Bronchial epithelial cell (primary cell): ENCODE measurements around the gene TXLNB. TPM values are rescaled to one million over a fixed set of nuclear protein-coding genes. Genes with fewer than 3 reads are reported as not detected.

ENCODE experiments used
- DNase-seq: peaks from one replicate; pipeline ENCODE4 v3.0.0-alpha.2; 2010; ENCODE audit warnings: low read depth
- FAIRE-seq: peaks from 2 replicates; lab custom pipeline; 2011; peaks lifted over from hg19 to GRCh38; lab: Jason Lieb, UNC
- H3K27me3 ChIP-seq: 2 replicates; pipeline ENCODE4 v1.5.1; 2011; ENCODE audit warnings: low read length; ENCODE audit not compliant: control insufficient read depth, insufficient read depth
- H3K36me3 ChIP-seq: 2 replicates; pipeline ENCODE4 v1.5.1; 2011; ENCODE audit warnings: low read length; ENCODE audit not compliant: control insufficient read depth, insufficient read depth
- H3K4me3 ChIP-seq: 2 replicates; pipeline ENCODE4 v1.5.1; 2011; ENCODE audit warnings: mild to moderate bottlenecking, low read depth, low read length, control low read depth
- total RNA-seq: library from RNA; depleted of rRNA; stranded (reverse); fragments of >200 nt; gene quantifications from 2 replicates; pipeline ENCODE4 v1.2.1, GENCODE V29; 2014
- TF ChIP-seq, protein P1 (sequence below): IDR thresholded peaks from 2 replicates; pipeline ENCODE4 v1.5.1; 2011; ENCODE audit warnings: mild to moderate bottlenecking, moderate library complexity, low read length, control low read depth, inconsistent platforms; ENCODE audit not compliant: insufficient read depth, severe bottlenecking

Gene TXLNB
- under 0.01 TPM in 1 of 2 replicates, not detected in the other for total RNA-seq

DNA sequence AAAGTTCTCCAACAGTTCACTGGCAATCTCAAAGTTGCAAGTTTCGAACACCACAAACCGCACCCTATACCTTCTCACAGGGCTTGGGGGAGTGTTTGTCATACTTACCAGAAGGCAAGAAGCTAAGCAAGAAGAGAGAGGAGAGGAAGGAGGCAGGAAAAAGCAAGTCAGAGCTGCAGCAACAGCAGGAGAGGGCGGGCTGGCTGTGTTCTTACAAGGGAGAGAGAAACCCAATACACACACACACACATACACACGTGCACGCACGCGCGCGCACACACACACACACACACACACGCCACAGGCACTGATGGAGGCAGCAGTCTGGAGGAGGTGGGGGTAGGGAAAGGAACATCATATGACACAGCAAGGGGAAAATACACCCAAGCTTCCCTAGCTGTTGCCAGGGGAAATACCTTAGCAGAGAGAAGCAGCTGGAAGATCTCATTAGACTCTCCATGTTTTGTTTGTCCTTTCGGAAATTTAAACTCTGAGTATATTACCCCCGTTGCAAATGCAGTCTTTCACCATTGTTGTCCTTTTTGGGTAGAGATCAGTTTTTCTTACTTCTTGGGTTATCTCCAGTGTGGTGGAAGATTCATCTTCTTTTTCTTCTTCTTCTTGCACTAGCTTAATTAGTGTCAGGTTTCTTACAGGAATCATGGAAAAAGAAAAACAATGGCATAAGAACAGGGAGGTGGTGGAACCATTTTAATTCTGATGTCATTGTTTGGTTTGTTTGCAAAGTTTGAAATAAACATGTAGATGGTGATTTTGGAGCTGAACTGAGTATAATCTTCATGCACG, at the start of gene TXLNB:
Gene TXLNB (minus strand): TSS at position 186 of the 807 bp plus-strand sequence. CDS start 3,099 bp downstream, outside the sequence.
- Histone ChIP-seq H3K4me3 (no peak within 1 kb of the TSS), H3K27me3 (no peaks in the 10 kb centered on the region), H3K36me3 (no peaks in the 10 kb centered on the region)
- peak; percentile 28 for FAIRE-seq
- TF ChIP-seq, protein P1, sequence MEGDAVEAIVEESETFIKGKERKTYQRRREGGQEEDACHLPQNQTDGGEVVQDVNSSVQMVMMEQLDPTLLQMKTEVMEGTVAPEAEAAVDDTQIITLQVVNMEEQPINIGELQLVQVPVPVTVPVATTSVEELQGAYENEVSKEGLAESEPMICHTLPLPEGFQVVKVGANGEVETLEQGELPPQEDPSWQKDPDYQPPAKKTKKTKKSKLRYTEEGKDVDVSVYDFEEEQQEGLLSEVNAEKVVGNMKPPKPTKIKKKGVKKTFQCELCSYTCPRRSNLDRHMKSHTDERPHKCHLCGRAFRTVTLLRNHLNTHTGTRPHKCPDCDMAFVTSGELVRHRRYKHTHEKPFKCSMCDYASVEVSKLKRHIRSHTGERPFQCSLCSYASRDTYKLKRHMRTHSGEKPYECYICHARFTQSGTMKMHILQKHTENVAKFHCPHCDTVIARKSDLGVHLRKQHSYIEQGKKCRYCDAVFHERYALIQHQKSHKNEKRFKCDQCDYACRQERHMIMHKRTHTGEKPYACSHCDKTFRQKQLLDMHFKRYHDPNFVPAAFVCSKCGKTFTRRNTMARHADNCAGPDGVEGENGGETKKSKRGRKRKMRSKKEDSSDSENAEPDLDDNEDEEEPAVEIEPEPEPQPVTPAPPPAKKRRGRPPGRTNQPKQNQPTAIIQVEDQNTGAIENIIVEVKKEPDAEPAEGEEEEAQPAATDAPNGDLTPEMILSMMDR = no peak
- DNase-seq = peak; percentile 61

DNA sequence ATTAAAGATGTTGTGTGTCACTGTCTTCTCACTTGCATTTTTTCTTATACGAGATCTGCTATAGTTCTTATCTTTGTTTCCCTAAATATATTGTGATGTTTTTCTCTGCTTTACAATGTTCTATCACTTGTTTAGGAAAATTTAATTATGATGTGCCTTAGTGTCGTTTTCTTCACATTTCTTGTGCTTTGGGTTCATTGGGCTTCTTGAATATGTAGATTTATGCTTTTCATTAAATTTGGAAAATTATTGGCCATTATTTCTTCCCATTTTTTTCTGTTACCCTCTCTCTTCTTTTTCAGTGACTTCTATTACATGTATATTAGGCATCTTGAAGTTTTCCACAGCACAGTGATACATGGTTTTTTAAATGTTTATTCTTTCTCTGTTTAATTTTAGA, 49.3 kb upstream of the TXLNB start:
- DNase-seq (no peak), FAIRE-seq (no peak)
- TF ChIP-seq, protein P1 = no peak
- no peak overlapping the region for H3K4me3 ChIP-seq
- no peaks in the 10 kb centered on the region for H3K36me3 ChIP-seq
- no peaks in the 10 kb centered on the region for H3K27me3 ChIP-seq

DNA sequence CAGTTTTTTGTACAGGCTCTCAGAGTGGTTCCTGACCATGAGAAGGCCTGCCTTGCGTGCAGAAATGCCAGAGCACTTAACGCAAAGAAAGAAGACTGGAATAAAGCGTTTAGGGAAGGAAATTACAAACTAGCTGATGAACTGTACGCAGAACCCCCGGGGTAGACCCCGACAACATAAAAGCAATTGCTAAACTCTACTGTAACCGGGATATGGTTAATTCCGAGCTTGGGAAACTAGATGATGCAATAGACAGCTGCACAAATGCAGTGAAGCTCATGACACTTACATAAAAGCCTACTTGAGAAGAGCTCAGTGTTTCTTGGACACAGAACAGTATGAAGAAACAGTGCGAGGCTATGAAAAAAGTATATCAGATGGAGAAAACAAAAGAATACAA, 47.0 kb upstream of the TXLNB start:
- FAIRE-seq (no peak), DNase-seq (no peak)
- Histone ChIP-seq H3K36me3 (no peaks in the 10 kb centered on the region), H3K27me3 (no peaks in the 10 kb centered on the region), H3K4me3 (no peak overlapping the region)
- TF ChIP-seq, protein P1 = no peak

DNA sequence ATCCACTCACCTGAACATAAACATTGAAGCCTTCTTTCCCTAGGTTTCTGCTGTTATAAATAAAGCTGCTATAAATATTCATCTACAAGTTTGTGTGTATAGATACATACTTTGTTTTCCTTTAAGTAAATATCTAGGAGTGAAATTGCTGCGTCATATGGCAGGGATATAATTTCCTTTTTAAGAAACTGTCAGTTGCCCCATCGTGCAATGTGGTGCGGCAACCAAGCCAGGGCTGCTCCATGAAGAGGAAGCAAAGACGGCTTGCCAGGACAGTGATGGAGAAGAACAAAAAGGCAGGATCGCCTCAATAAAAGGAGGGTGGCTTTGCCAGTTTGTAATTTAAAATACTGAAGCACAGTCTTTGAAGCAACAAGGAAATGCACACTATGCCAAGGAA, 46.0 kb upstream of the TXLNB start:
- Histone ChIP-seq H3K4me3 (no peak overlapping the region), H3K27me3 (no peaks in the 10 kb centered on the region), H3K36me3 (no peaks in the 10 kb centered on the region)
- DNase-seq = peak; percentile 10
- TF ChIP-seq, protein P1 = no peak
- FAIRE-seq = no peak

DNA sequence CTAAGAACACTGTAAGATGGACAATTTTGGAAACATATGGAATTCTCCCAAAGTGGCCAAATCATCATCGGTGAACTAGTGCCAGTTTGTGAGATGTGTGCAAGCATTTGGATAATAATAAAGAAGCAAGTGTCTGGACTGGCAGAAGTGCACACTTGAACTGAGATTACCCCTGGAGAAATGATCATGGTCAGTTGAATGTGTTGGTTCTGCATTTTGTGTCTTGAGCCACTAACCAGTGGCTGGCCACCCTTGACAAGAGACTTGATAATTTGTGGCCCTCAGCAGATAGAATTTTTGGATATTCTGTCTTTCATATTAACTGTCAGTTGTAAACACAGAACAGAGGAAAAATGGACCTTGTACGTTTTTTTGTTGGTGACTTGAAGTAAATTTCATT, 45.2 kb upstream of the TXLNB start:
- H3K36me3 ChIP-seq = no peaks in the 10 kb centered on the region
- TF ChIP-seq, protein P1 = no peak
- no peaks in the 10 kb centered on the region for H3K27me3 ChIP-seq
- H3K4me3 ChIP-seq = no peak overlapping the region
- DNase-seq = no peak
- no peak for FAIRE-seq
